GM10847 (cell line): ENCODE data around the gene GMEB2.

Experiments
- POLR2A ChIP-seq: IDR thresholded peaks from 2 replicates; pipeline ENCODE4 v1.6.1; 2011; ENCODE audit not compliant: insufficient read length; ENCODE audit errors: extremely low read depth

Gene GMEB2

DNA sequence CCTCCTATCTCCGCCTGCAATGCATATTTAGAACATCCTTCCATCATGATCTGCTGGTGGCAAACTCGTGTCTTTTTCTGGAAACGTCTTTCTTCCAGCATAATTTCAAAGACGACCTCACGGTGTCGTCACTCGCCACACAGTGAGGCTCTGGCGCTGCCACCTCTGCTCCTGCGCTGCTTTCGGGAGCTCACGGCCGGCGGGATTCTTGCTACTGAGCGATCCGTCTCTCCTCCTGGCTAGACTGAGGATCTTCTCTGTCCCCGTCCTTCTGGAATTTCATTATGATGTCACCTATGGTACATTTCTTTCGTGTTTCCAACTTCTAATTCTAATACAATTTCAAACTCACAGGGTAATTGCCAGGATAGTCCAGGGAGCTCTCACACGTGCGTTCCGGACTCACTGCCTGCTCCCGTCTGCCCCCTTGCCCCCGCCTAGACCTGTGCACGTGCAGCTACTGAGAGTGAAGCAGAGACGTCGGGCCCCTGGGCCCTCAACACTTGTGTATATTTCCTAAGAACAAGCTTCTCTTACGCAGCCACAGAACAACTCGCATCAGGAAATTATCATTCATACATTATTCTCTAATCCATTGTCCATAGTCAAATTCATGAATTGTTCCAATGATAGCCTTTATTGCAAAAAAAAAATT is 27.4 kb downstream of the GMEB2 start:
- no peak for TF ChIP-seq POLR2A

- TF ChIP-seq POLR2A: no peak
Observed at GRCh38 chr20:63598479-63599395, 28.2 kb downstream of the GMEB2 start.

- TF ChIP-seq POLR2A: no peak
Observed at GRCh38 chr20:63597651-63598478, 29.0 kb downstream of the GMEB2 start.

DNA sequence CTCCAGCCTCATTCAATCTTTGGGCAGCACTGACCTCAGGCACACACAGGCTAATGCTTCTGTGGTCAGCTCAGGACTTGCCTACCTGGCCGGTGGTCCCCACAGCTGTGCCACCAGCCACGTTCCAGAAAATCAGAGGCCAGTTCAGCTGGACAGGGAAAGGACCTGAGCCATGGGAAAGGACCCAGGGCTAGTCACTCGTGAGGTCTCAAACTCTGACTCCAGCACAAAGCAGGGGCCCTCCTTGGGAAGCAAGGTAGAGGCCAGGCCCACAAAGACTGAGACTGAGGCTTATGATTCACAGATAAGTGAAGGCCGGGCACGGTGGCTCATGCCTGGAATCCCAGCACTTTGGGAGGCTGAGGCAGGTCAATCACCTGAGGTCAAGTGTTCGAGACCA is 30.5 kb downstream of the GMEB2 start:
- TF ChIP-seq POLR2A: no peak

DNA sequence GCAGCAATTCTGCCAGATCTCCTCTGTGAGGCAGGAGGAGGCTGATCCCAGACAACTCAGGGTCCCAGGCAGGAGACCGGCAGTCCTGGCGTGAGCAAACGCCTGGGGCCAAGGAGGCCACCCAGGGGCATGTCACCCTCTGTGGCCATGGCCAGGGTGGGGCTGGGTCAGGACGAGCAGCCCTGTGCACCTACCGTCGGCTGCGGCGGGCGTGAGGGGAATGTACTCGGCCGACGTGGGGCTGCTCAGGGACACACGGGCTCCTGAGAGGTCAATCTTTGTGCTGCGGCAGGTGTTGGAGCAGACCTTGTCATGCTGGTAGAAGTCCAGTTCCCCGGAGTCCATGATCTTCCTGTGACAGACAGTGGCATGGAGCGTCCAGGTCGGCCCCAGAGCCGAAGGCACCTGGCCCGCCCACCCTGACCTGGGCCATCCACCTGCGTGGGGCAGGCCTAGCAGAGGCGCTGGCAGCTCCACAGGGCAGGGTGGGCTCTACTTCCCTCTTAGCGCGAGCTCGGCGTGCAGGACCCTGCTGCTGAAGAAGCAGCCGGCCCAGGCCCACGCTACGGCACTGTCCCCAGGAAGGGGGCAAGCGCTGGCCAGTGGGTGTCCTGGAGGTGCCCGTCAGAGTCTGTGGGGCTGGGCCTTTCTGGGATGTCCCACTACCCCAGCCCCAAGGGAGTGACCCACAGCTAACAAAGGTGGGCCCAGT is 31.3 kb downstream of the GMEB2 start:
- TF ChIP-seq POLR2A: no peak

GRCh38 chr20:63594043-63594561 is 32.8 kb downstream of the GMEB2 start:
- TF ChIP-seq POLR2A: no peak

DNA sequence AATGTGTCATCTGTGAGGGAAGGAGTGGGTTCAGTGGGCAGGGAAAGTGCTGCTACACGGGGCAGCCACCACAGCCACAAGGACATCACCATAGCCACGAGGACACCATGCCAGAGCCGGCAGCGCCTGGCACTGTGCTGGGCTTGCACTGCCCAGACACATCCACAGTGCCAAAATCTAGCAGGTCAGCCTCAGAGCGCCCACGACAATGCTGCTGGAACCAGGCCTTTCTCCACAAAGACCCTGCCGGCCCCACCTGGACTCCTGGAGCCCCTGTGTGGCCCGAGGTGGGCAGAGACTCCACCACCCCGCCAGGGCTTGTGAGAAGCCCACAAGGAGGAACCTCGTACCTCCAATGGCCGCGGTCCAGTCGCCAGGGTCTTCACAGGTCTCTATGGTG is 34.2 kb downstream of the GMEB2 start:
- TF ChIP-seq POLR2A: no peak

DNA sequence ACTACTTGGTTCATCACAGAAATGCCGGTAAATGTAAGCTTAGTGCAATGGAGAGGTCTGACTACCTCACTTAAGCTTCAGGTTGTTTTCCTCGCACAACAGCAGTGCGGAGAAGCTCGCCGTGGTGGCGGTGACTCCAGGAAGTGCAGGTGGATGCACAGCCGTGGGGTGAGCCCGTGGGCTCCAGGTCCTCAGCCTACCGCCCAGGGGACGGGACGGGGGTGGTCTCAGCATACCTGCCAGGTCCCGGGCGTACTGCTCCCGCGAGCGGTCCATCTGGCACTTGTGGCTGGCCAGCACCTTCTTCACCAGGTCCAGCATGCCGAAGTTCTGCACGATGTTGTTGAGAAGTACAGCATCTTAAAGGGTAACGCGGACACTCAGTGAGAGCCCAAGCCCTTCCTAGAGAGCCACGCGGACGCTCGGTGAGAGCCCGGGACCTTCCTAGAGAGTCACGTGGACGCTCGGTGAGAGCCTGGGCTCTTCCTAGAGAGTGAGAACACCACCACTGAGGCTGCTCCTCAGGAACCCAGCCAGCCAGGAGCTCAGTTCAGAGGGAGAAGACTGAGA is 35.0 kb downstream of the GMEB2 start:
- TF ChIP-seq POLR2A: no peak

DNA sequence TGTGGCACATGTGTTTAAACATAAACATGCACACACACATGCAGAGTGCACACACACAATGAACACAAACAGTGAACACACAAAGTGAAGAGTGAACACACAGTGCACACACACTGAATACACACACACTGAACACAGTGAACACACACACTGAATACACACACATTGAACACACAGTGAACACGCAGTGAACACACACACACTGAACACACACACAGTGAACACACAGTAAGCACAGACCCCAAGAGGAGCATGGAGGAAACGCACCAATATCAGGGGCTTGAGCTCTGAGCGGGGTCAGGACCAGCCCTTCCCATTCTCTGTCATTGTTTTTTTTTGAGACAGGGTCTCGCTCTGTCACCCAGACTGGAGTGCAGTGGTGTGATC is 35.8 kb downstream of the GMEB2 start:
- no peak for TF ChIP-seq POLR2A

GRCh38 chr20:63590218-63591146 is 36.4 kb downstream of the GMEB2 start:
- TF ChIP-seq POLR2A: no peak

DNA sequence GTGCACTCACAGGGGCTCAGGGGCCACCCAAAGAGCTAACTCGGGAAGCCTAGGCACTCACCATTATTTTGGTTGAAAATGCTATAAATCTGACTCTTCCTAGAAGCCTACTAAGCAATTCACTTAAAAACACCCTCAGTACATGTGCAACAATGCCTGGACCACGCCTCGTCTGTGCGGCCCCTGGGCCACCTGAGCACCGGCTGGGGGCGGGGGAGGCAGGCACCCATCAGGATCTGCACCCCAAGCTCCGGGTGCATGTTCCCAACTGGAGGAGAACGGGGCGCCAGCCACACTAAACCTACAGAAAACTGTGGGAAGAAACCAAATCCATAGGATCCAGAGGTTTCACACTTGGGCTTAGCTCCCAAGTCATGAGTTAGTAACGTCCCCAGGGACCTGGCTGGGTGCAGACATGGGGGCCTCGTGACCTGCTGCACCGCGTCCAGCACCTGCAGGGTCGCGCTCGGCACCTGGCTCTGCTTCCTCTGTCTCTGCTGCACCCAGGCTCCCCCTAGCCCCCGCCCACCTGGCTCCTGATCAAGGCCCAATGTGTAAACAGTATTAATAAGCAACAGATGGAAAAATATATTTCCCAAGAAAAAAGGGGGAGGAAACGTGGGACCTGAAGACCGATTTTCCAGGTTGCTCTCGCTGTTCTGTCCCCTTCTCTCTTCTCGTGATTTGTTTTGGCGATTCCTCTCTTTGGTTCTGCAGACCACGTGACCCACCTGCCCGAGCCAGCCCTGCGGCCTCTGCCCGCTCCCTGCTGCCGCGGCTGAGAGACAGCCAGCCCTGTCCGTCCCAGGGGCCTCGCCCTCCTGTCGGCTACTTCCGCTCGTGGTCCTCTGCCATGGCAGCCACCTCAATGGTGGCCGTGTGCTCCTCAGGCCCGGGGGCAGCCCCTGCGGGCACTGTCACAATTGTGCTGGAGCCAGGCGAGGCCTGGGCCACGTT is 37.4 kb downstream of the GMEB2 start:
- no peak for TF ChIP-seq POLR2A

- TF ChIP-seq POLR2A: no peak
Observed at GRCh38 chr20:63588641-63589041, 38.3 kb downstream of the GMEB2 start.
